Chondrocyte (in vitro differentiated cells): Measurements from ENCODE around the gene L1CAM. TPM values are rescaled to one million over a fixed set of nuclear protein-coding genes. Genes with fewer than 3 reads are reported as not detected.

Source experiments
- DNase-seq: peaks from one replicate; pipeline ENCODE4 v3.0.0; 2021; ENCODE audit warnings: mixed read lengths, low spot score
- H3K27ac Mint-ChIP-seq: one replicate; pipeline ENCODE4 v1.8.0; 2021; ENCODE audit warnings: mild to moderate bottlenecking, moderate library complexity, mixed read lengths; ENCODE audit not compliant: unreplicated experiment
- H3K27me3 Mint-ChIP-seq: 2 replicates; pipeline ENCODE4 v1.8.0; 2021; ENCODE audit warnings: low read depth, mixed read lengths
- H3K36me3 Mint-ChIP-seq: 2 replicates; pipeline ENCODE4 v1.8.0; 2021; ENCODE audit warnings: low read depth, mixed read lengths
- H3K4me1 Mint-ChIP-seq: 2 replicates; pipeline ENCODE4 v1.8.0; 2021; ENCODE audit warnings: low read depth, mild to moderate bottlenecking, mixed read lengths
- H3K4me3 Mint-ChIP-seq: one replicate; pipeline ENCODE4 v1.8.0; 2021; ENCODE audit warnings: mild to moderate bottlenecking, moderate library complexity, mixed read lengths; ENCODE audit not compliant: unreplicated experiment
- H3K9me3 Mint-ChIP-seq: 2 replicates; pipeline ENCODE4 v1.8.0; 2021; ENCODE audit warnings: low read depth, mixed read lengths
- CTCF ChIP-seq: fragments of 200-600 bp; sonication (generic); IDR thresholded peaks from 2 replicates; pipeline ENCODE4 v1.5.0; 2021; ENCODE audit warnings: antibody characterized with exemption, mild to moderate bottlenecking, moderate library complexity
- total RNA-seq: library from RNA; stranded (reverse); gene quantifications from 3 replicates; pipeline ENCODE4 v1.2.1, GENCODE V29; 2021

The L1CAM gene
- total RNA-seq, 1 donor from 2014 or later = 2.5 TPM

GRCh38 chrX:153929576-153929975 is 43.6 kb upstream of the L1CAM start:
- DNase-seq = no peak
- peaks cover 31% of the 10 kb centered on the region for H3K4me1 Mint-ChIP-seq
- H3K9me3 Mint-ChIP-seq = no peaks in the 10 kb centered on the region
- peaks cover 4% of the 10 kb centered on the region for H3K36me3 Mint-ChIP-seq
- no peak overlapping the region for H3K4me3 Mint-ChIP-seq
- no peaks in the 10 kb centered on the region for H3K27me3 Mint-ChIP-seq
- no peak overlapping the region for H3K27ac Mint-ChIP-seq
- no peak for TF ChIP-seq CTCF

- H3K27me3 Mint-ChIP-seq = no peaks in the 10 kb centered on the region
- TF ChIP-seq CTCF = no peak
- no peak overlapping the region for H3K4me3 Mint-ChIP-seq
- peaks cover 27% of the 10 kb centered on the region for H3K4me1 Mint-ChIP-seq
- H3K9me3 Mint-ChIP-seq = no peaks in the 10 kb centered on the region
- peaks cover 4% of the 10 kb centered on the region for H3K36me3 Mint-ChIP-seq
- no peak overlapping the region for H3K27ac Mint-ChIP-seq
- no peak for DNase-seq
Measured at GRCh38 chrX:153928846-153929245, 42.9 kb upstream of the L1CAM start.

- no peak for DNase-seq
- TF ChIP-seq CTCF = peak; percentile 56
- no peaks in the 10 kb centered on the region for H3K9me3 Mint-ChIP-seq
- H3K27ac Mint-ChIP-seq = peak overlapping the region; percentile 94
- peak overlapping the region; percentile 77 for H3K4me3 Mint-ChIP-seq
- no peaks in the 10 kb centered on the region for H3K27me3 Mint-ChIP-seq
- H3K36me3 Mint-ChIP-seq = peaks cover 4% of the 10 kb centered on the region
- peaks cover 27% of the 10 kb centered on the region for H3K4me1 Mint-ChIP-seq
Measured at GRCh38 chrX:153927922-153928760, 42.2 kb upstream of the L1CAM start.

GRCh38 chrX:153927672-153927921 is 41.6 kb upstream of the L1CAM start:
- no peaks in the 10 kb centered on the region for H3K9me3 Mint-ChIP-seq

More at GRCh38 chrX:153927672-153927921, 41.6 kb upstream of the L1CAM start:
- TF ChIP-seq CTCF = no peak
- peak overlapping the region; percentile 77 for H3K4me3 Mint-ChIP-seq
- peaks cover 27% of the 10 kb centered on the region for H3K4me1 Mint-ChIP-seq
- no peaks in the 10 kb centered on the region for H3K27me3 Mint-ChIP-seq
- no peak for DNase-seq
- peak overlapping the region; percentile 86 for H3K27ac Mint-ChIP-seq
- H3K36me3 Mint-ChIP-seq = peaks cover 4% of the 10 kb centered on the region
